H1 (cell line): ENCODE data around the gene ELAVL1.

Source experiments
- EZH2 ChIP-seq: fragments of 200-600 bp; sonication (generic); IDR thresholded peaks from 2 replicates; pipeline ENCODE4 v1.7.1; 2012; ENCODE audit warnings: low read depth, mild to moderate bottlenecking, moderate library complexity, low read length, inconsistent platforms; ENCODE audit not compliant: severe bottlenecking
- PHF8 ChIP-seq: fragments of 200-600 bp; sonication (generic); conservative IDR thresholded peaks from 2 replicates; pipeline ENCODE4 v1.7.1; 2012; ENCODE audit warnings: low read depth, mild to moderate bottlenecking, inconsistent platforms, low read length, moderate library complexity
- SIN3A ChIP-seq, 2 experiments: IDR thresholded peaks in 1 of 2; conservative IDR thresholded peaks in 1 of 2; 2 replicates each; pipeline ENCODE4 v1.6.1; 2011 to 2012; ENCODE audit warnings: low read length in 2 of 2, improper control_type of control experiment in 1 of 2, low read depth in 1 of 2, mild to moderate bottlenecking in 1 of 2
- TAF1 ChIP-seq: IDR thresholded peaks from 2 replicates; pipeline ENCODE4 v1.6.1; 2011; ENCODE audit warnings: mild to moderate bottlenecking, low read depth, low read length
- TF ChIP-seq, protein P1 (sequence below), 3 experiments: IDR thresholded peaks; 1 replicate in 2 of 3; 2 replicates in 1 of 3; pipeline versions ENCODE4 v1.5.1 to v1.6.1; 2011; ENCODE audit warnings: low read length in 3 of 3, mild to moderate bottlenecking in 3 of 3, inconsistent platforms in 2 of 3, low read depth in 1 of 3, moderate library complexity in 1 of 3; ENCODE audit not compliant: insufficient read depth in 1 of 3; ENCODE audit errors: control extremely low read depth in 1 of 3
- TF ChIP-seq, protein P2 (sequence below): IDR thresholded peaks from 2 replicates; pipeline ENCODE4 v1.6.1; 2012; ENCODE audit warnings: inconsistent platforms

DNA sequence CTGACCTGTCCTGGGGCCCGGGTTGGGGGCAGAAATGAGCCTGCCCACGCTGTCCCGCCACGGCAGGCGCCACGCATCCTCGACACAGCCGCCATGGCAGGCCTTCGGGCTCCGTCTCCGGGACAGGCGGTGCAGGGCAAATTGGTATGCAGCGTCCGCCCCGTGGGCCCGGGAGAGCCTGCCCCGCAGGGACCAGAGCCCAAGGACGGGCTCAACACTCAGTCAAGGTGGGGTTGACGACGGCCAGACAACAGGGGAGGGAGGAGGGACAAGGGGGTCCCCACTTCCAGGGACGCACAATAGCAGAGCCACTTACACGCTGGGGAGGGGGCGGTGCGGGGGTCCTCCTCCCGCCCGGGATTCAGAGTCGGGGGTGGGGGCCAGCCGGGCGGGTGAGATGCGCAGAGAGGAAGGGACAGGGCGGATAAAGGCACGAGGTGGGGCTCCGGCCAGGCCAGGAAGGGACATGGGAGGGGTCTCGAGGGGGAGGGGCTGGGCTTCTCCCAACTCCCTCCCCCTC lies 80.7 kb downstream of the ELAVL1 start:
- TF ChIP-seq, protein P1, sequence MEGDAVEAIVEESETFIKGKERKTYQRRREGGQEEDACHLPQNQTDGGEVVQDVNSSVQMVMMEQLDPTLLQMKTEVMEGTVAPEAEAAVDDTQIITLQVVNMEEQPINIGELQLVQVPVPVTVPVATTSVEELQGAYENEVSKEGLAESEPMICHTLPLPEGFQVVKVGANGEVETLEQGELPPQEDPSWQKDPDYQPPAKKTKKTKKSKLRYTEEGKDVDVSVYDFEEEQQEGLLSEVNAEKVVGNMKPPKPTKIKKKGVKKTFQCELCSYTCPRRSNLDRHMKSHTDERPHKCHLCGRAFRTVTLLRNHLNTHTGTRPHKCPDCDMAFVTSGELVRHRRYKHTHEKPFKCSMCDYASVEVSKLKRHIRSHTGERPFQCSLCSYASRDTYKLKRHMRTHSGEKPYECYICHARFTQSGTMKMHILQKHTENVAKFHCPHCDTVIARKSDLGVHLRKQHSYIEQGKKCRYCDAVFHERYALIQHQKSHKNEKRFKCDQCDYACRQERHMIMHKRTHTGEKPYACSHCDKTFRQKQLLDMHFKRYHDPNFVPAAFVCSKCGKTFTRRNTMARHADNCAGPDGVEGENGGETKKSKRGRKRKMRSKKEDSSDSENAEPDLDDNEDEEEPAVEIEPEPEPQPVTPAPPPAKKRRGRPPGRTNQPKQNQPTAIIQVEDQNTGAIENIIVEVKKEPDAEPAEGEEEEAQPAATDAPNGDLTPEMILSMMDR (IDR thresholded peaks at IDR 0.05; ENCODE audit: control extremely low read depth in 1 of 3, insufficient read depth in 1 of 3, low read depth in 1 of 3, low read length in 3 of 3): no peak
- TF ChIP-seq PHF8 (no peak), SIN3A (conservative IDR thresholded peaks at IDR 0.05 in 1 of 2, IDR thresholded peaks at IDR 0.05 in 1 of 2; ENCODE audit: low read depth in 1 of 2, low read length in 2 of 2) (no peak), EZH2 (no peak), TAF1 (no peak)
- TF ChIP-seq, protein P2, sequence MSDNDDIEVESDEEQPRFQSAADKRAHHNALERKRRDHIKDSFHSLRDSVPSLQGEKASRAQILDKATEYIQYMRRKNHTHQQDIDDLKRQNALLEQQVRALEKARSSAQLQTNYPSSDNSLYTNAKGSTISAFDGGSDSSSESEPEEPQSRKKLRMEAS: no peak
